ENCODE measurements around the gene GNAT1. TPM values are rescaled to one million over a fixed set of nuclear protein-coding genes. Genes with fewer than 3 reads are reported as not detected.

Gene GNAT1
- total RNA-seq, 8 experiments from 2014 or later: 0.27 to 0.66 (median 0.34) TPM; not detected in 4

GRCh38 chr3:50155891-50156290 lies 35.5 kb upstream of the GNAT1 start:
- no peak for ATAC-seq (replicated peaks in 6 of 8)
- Histone ChIP-seq H3K4me3 (peak overlapping the region; percentile 43 to 60 (median 46)), H3K27ac (no peak overlapping the region), H3K4me1 (replicated peaks in 1 of 2) (peaks cover 18 to 29% of the 10 kb centered on the region in 2 donors)
- WGBS, 10 experiments: 5 to 50% (median 17%) methylated on average over 1 to 4 of the region's 13 CpGs; no CpG with 5 or more reads in 7 of the 10 experiments
- in situ Hi-C loops (cut with MboI; ENCODE audit: low pct_unique_long_range_greater_than_20kb in 2 of 9, low sequenced_read_pairs in 9 of 9, unreplicated experiment in 9 of 9): no loop called here

GRCh38 chr3:50156549-50157493 lies 34.6 kb upstream of the GNAT1 start:
- ATAC-seq (replicated peaks in 6 of 8): peak in 1 of 8 experiments; percentile 7

GRCh38 chr3:50157827-50158529 lies 33.4 kb upstream of the GNAT1 start:
- in situ Hi-C loops (cut with MboI; ENCODE audit: low pct_unique_long_range_greater_than_20kb in 2 of 9, low sequenced_read_pairs in 9 of 9, unreplicated experiment in 9 of 9): no loop called here
- Histone ChIP-seq H3K4me1 (replicated peaks in 1 of 2) (peaks cover 19 to 29% of the 10 kb centered on the region in 2 donors), H3K27ac (no peak overlapping the region), H3K4me3 (no peak overlapping the region)
- no peak for ATAC-seq (replicated peaks in 6 of 8)
- WGBS, 10 experiments: 50 to 100% (median 82%) methylated on average over 1 to 4 of the region's 12 CpGs; no CpG with 5 or more reads in 4 of the 10 experiments

More at GRCh38 chr3:50156549-50157493, 34.6 kb upstream of the GNAT1 start:
- 17% methylated on average over 1 of the region's 20 CpGs; no CpG with 5 or more reads in 9 of the 10 experiments for WGBS, 10 experiments
- in situ Hi-C loops (cut with MboI; ENCODE audit: low pct_unique_long_range_greater_than_20kb in 2 of 9, low sequenced_read_pairs in 9 of 9, unreplicated experiment in 9 of 9): no loop called here
- no peak overlapping the region for H3K27ac ChIP-seq
- peaks cover 19 to 29% of the 10 kb centered on the region in 2 donors for H3K4me1 ChIP-seq (replicated peaks in 1 of 2)
- peak overlapping the region in 2 of 5 donors; percentile 11 for H3K4me3 ChIP-seq

GRCh38 chr3:50158530-50159146 lies 32.8 kb upstream of the GNAT1 start:
- H3K27ac ChIP-seq: no peak overlapping the region
- H3K4me1 ChIP-seq (replicated peaks in 1 of 2): peaks cover 19 to 29% of the 10 kb centered on the region in 2 donors
- WGBS, 10 experiments: 17 to 100% (median 92%) methylated on average over 1 to 5 of the region's 10 CpGs; no CpG with 5 or more reads in 3 of the 10 experiments
- no peak for ATAC-seq (replicated peaks in 6 of 8)
- no peak overlapping the region for H3K4me3 ChIP-seq
- in situ Hi-C loops (cut with MboI; ENCODE audit: low pct_unique_long_range_greater_than_20kb in 2 of 9, low sequenced_read_pairs in 9 of 9, unreplicated experiment in 9 of 9): no loop called here

- peaks cover 22 to 26% of the 10 kb centered on the region in 2 donors for H3K4me1 ChIP-seq (replicated peaks in 1 of 2)
- no CpG with 5 or more reads among the region's 7 CpGs for WGBS, 10 experiments
- ATAC-seq (replicated peaks in 6 of 8): peak in 1 of 8 experiments; percentile 34
These were observed 30.8 kb upstream of the GNAT1 start for GRCh38 chr3:50160561-50160983.

GRCh38 chr3:50161320-50161719 lies 30.1 kb upstream of the GNAT1 start:
- peaks cover 24 to 27% of the 10 kb centered on the region in 2 donors for H3K4me1 ChIP-seq (replicated peaks in 1 of 2)
- ATAC-seq (replicated peaks in 6 of 8): peak in 1 of 8 experiments; percentile 40
- H3K4me3 ChIP-seq: no peak overlapping the region
- in situ Hi-C loops (cut with MboI; ENCODE audit: low pct_unique_long_range_greater_than_20kb in 2 of 9, low sequenced_read_pairs in 9 of 9, unreplicated experiment in 9 of 9): no loop called here
- WGBS, 10 experiments: 59 to 100% (median 82%) methylated on average over 1 to 8 of the region's 13 CpGs; no CpG with 5 or more reads in 4 of the 10 experiments
- no peak overlapping the region for H3K27ac ChIP-seq

More at GRCh38 chr3:50160561-50160983, 30.8 kb upstream of the GNAT1 start:
- Histone ChIP-seq H3K27ac (no peak overlapping the region), H3K4me3 (no peak overlapping the region)
- in situ Hi-C loops (cut with MboI; ENCODE audit: low pct_unique_long_range_greater_than_20kb in 2 of 9, low sequenced_read_pairs in 9 of 9, unreplicated experiment in 9 of 9): no loop called here

GRCh38 chr3:50162034-50162883 lies 29.2 kb upstream of the GNAT1 start:
- WGBS, 10 experiments: 33 to 89% (median 40%) methylated on average over 1 to 4 of the region's 5 CpGs; no CpG with 5 or more reads in 5 of the 10 experiments
- no peak for ATAC-seq (replicated peaks in 6 of 8)
- Histone ChIP-seq H3K4me3 (no peak overlapping the region), H3K4me1 (replicated peaks in 1 of 2) (peaks cover 24 to 31% of the 10 kb centered on the region in 2 donors), H3K27ac (no peak overlapping the region)
- in situ Hi-C loops (cut with MboI; ENCODE audit: low pct_unique_long_range_greater_than_20kb in 2 of 9, low sequenced_read_pairs in 9 of 9, unreplicated experiment in 9 of 9): no loop called here

- no peak for ATAC-seq (replicated peaks in 6 of 8)
- Histone ChIP-seq H3K4me3 (no peak overlapping the region), H3K4me1 (replicated peaks in 1 of 2) (peaks cover 24 to 26% of the 10 kb centered on the region in 2 donors), H3K27ac (no peak overlapping the region)
- 86 to 100% (median 86%) methylated on average over 1 to 4 of the region's 8 CpGs; no CpG with 5 or more reads in 6 of the 10 experiments for WGBS, 10 experiments
- in situ Hi-C loops (cut with MboI; ENCODE audit: low pct_unique_long_range_greater_than_20kb in 2 of 9, low sequenced_read_pairs in 9 of 9, unreplicated experiment in 9 of 9): no loop called here
These were observed 27.6 kb upstream of the GNAT1 start for GRCh38 chr3:50163572-50164455.

GRCh38 chr3:50164481-50164880 lies 26.9 kb upstream of the GNAT1 start:
- Histone ChIP-seq H3K27ac (no peak overlapping the region), H3K4me3 (no peak overlapping the region), H3K4me1 (replicated peaks in 1 of 2) (peaks cover 24 to 26% of the 10 kb centered on the region in 2 donors)
- in situ Hi-C loops (cut with MboI; ENCODE audit: low pct_unique_long_range_greater_than_20kb in 2 of 9, low sequenced_read_pairs in 9 of 9, unreplicated experiment in 9 of 9): no loop called here
- 17 to 83% methylated on average over 1 of the region's 1 CpG; no CpG with 5 or more reads in 8 of the 10 experiments for WGBS, 10 experiments
- no peak for ATAC-seq (replicated peaks in 6 of 8)

- Histone ChIP-seq H3K4me1 (replicated peaks in 1 of 2) (peaks cover 24 to 26% of the 10 kb centered on the region in 2 donors), H3K4me3 (no peak overlapping the region), H3K27ac (no peak overlapping the region)
- in situ Hi-C loops (cut with MboI; ENCODE audit: low pct_unique_long_range_greater_than_20kb in 2 of 9, low sequenced_read_pairs in 9 of 9, unreplicated experiment in 9 of 9): no loop called here
- peak in 4 of 8 experiments; percentile 16 to 72 (median 18) for ATAC-seq (replicated peaks in 6 of 8)
- 17 to 100% (median 50%) methylated on average over 1 of the region's 7 CpGs; no CpG with 5 or more reads in 6 of the 10 experiments for WGBS, 10 experiments
These were observed 26.2 kb upstream of the GNAT1 start for GRCh38 chr3:50164984-50165909.

All from motor neuron (in vitro differentiated cells).